Heart right ventricle (tissue), 16 donors: ENCODE results near the gene TEX2. TPM values are rescaled to one million over a fixed set of nuclear protein-coding genes. Genes with fewer than 3 reads are reported as not detected.

ENCODE experiments used
- ATAC-seq, 8 donors: fragments of 200-7000 bp; cut with Tn5 transposase; one replicate each; pipeline ENCODE4 v1.9.1; 2020; ENCODE audit warnings: mild to moderate bottlenecking in 8 of 8, moderate library complexity in 8 of 8, moderate number of reproducible peaks in 1 of 8
- DNase-seq, 2 donors: peaks; one replicate each; pipeline ENCODE4 v3.0.0-alpha.2; 2020
- H3K27ac ChIP-seq, 10 donors: fragments of 200-600 bp; sonication (generic) in 2 of 10; one replicate each; pipeline versions ENCODE4 v1.5.0 to v1.8.0; 2020 to 2022; ENCODE audit warnings: mild to moderate bottlenecking in 3 of 10
- H3K27me3 ChIP-seq, 7 donors: fragments of 200-600 bp; one replicate each; pipeline ENCODE4 v1.8.0; 2021 to 2022; ENCODE audit warnings: mild to moderate bottlenecking in 2 of 7
- H3K36me3 ChIP-seq, 9 donors: fragments of 200-600 bp; sonication (generic) in 1 of 9; one replicate each; pipeline versions ENCODE4 v1.5.0 to v1.8.0; 2020 to 2022; ENCODE audit warnings: mild to moderate bottlenecking in 2 of 9
- H3K4me1 ChIP-seq, 9 donors: fragments of 200-600 bp; sonication (generic) in 1 of 9; one replicate each; pipeline versions ENCODE4 v1.5.0 to v1.8.0; 2020 to 2022; ENCODE audit warnings: mild to moderate bottlenecking in 4 of 9
- H3K4me3 ChIP-seq, 10 donors: fragments of 200-600 bp; sonication (generic) in 2 of 10; one replicate each; pipeline versions ENCODE4 v1.5.0 to v1.8.0; 2020 to 2022; ENCODE audit warnings: mild to moderate bottlenecking in 7 of 10, moderate library complexity in 2 of 10
- H3K9me3 ChIP-seq, 11 donors: fragments of 200-600 bp in 10 of 11; sonication (generic) in 2 of 11; one replicate each; pipeline versions ENCODE4 v1.5.0 to v1.8.0; 2013 to 2022; ENCODE audit warnings: mild to moderate bottlenecking in 2 of 11, control low read depth in 1 of 11, moderate library complexity in 1 of 11
- WGBS, 2 donors: extraction: QIAGEN DNeasy Blood & Tissue Kit; methylation state at CpG; one replicate each; pipeline ENCODE4 v1.1.7; 2013; ENCODE audit warnings: inconsistent platforms in 1 of 2; 5-methylcytosine and 5-hydroxymethylcytosine counted together
- intact Hi-C, 10 donors: fragments of 100-400 bp; cut with DNase I; formaldehyde crosslinking; loops; one replicate each; pipeline versions ENCODE4 v1.11.1 to v1.14.2; 2022
- polyA plus RNA-seq, 2 donors: library from polyadenylated mRNA; stranded (reverse); fragments of 200-250 nt; gene quantifications; one replicate each; pipeline ENCODE4 v1.2.3, GENCODE V29; 2013
- total RNA-seq, 10 donors: library from RNA; stranded (reverse); fragmentation: NEBNext Ultra II Directional in 3 of 10; extraction: Animal tissue kit (Norgen Biotek cat#: 25700) in 3 of 10; gene quantifications; one replicate each; pipeline versions ENCODE4 v1.2.1 to v1.2.4, GENCODE V29; 2021 to 2023
- TF ChIP-seq, protein P1 (sequence below), 9 donors: fragments of 200-600 bp; sonication (generic) in 2 of 9; IDR thresholded peaks; one replicate each; pipeline versions ENCODE4 v1.5.0 to v1.8.0; 2021 to 2022; ENCODE audit warnings: antibody characterized with exemption in 9 of 9, mild to moderate bottlenecking in 5 of 9, moderate library complexity in 1 of 9
- donor health status: Arrhythmogenic right ventricular cardiomyopathy.
- donor health status: ischemic (EF 13 %, LVEDD 7.1; RV severe dilation, severe dysfunction).
- donor health status: healthy with polysubstance abuse.
- donor health status: DM: no; HTN: yes; CAD: no.
- donor health status: DM: no; HTN: no; CAD: no.
- donor health status: ischemic (EF 25% LVEDD 6.9; RV normal size, moderate dysfunction).
- donor health status: ischemic (EF 25% LVEDD 5.7; RV mildly dilated, moderate dysfunction).
- donor health status: healthy.
- donor health status: DM: yes; HTN: yes; CAD: no.
- donor health status: Ischemic cardiomyopathy.
- donor health status: ischemic (EF 35%, LVEDD 5.7; RV mildly dilated, moderate dysfunction).
- donor health status: nonischemic (EF 11% LVEDD 7.7; RV severe dilation, severe dysfunction).
- donor health status: DM: yes; HTN: yes; CAD: no.
- donor health status: PGD.
- donor health status: ischemic (EF 29% LVEDD 5.4; RV normal size, mild dysfunction).
- donor health status: nonischemic (EF 23%, LVEDD 6.1; RV moderate dilation, normal function).

Gene TEX2
- total and polyA plus RNA-seq, 12 donors, result 15.9 to 60.5 (median 54.5) TPM

DNA sequence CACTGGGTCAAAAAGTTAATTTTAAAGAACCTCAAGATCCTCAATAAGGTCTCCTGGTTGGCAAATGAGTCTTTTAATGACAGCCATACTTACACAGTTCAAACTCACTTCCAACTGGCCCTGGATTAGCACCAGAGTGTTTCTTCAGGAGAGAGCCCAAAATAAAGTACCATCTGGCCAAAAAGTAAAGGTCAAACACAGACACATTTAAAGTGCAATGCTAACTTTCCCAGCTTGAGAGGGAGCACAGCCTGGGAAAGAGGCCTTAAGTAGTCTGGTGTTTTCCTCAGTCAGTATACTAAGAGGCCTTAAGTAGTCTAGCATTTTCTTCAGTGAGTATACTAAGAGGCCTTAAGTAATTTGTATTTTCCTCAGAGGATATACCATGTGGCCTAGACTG lies 86.5 kb downstream of the TEX2 start:
- peak; percentile 27 to 66 (median 42) for ATAC-seq
- peaks cover 0 to 75% (median 49%) of the 10 kb centered on the region in 9 donors for H3K4me1 ChIP-seq

DNA sequence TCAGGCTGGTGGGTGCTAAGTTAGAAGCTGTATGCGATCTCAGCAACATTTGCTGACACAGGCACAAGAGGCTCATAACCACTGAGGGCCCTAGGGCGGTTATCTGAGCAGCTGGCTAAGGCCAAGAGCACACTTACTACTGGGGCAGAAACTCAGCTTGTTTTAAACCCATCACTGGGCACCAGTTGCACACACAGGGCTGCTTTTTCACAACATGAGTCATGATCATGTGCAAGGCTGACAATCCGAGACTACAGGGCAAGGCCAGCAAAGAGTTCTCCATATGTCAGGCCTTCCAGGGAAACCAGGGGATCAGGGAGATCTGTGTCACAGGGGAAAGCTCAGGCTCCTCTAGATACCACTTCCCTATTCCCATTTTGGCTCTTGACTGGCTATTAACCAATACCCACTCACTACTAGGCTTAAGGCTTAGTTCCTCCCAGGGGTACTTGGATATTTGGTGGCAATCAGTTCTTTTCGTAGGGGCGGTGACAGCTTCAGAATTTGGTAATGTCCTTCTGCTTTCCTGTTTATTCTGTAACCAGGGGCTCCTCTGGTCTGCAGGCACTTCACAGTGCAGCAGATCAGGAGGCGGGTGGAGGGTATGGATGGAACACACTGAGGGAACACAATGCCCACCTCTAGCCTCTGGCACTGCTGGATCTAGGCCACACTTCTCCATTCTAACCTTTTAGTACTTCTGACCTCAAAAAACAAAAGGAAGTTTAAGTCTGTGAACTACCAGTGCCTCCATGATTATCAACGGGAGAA lies 88.2 kb downstream of the TEX2 start:
- Histone ChIP-seq H3K4me3 (no peak overlapping the region), H3K36me3 (peaks cover 0 to 45% (median 0%) of the 10 kb centered on the region in 9 donors), H3K4me1 (peaks cover 0 to 79% (median 54%) of the 10 kb centered on the region in 9 donors), H3K27ac (peak overlapping the region in 8 of 10 donors; percentile 54 to 82 (median 68)), H3K9me3 (no peaks in the 10 kb centered on the region), H3K27me3 (no peaks in the 10 kb centered on the region)
- 80 to 84% methylated on average over 7 of the region's 7 CpGs for WGBS, 2 donors
- TF ChIP-seq, protein P1, sequence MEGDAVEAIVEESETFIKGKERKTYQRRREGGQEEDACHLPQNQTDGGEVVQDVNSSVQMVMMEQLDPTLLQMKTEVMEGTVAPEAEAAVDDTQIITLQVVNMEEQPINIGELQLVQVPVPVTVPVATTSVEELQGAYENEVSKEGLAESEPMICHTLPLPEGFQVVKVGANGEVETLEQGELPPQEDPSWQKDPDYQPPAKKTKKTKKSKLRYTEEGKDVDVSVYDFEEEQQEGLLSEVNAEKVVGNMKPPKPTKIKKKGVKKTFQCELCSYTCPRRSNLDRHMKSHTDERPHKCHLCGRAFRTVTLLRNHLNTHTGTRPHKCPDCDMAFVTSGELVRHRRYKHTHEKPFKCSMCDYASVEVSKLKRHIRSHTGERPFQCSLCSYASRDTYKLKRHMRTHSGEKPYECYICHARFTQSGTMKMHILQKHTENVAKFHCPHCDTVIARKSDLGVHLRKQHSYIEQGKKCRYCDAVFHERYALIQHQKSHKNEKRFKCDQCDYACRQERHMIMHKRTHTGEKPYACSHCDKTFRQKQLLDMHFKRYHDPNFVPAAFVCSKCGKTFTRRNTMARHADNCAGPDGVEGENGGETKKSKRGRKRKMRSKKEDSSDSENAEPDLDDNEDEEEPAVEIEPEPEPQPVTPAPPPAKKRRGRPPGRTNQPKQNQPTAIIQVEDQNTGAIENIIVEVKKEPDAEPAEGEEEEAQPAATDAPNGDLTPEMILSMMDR (IDR thresholded peaks at IDR 0.05), result no peak
- DNase-seq, result no peak
- intact Hi-C loops, result no loop called here
- peak; percentile 40 to 73 (median 45) for ATAC-seq

More for the DNA sequence above, 86.5 kb downstream of the TEX2 start:
- Histone ChIP-seq H3K27ac (peak overlapping the region in 9 of 10 donors; percentile 10 to 82 (median 68)), H3K9me3 (no peaks in the 10 kb centered on the region), H3K4me3 (no peak overlapping the region), H3K27me3 (no peaks in the 10 kb centered on the region), H3K36me3 (peaks cover 0 to 32% (median 0%) of the 10 kb centered on the region in 9 donors)
- DNase-seq, result no peak
- intact Hi-C loops, result no loop called here
- TF ChIP-seq, protein P1 (IDR thresholded peaks at IDR 0.05), result no peak

DNA sequence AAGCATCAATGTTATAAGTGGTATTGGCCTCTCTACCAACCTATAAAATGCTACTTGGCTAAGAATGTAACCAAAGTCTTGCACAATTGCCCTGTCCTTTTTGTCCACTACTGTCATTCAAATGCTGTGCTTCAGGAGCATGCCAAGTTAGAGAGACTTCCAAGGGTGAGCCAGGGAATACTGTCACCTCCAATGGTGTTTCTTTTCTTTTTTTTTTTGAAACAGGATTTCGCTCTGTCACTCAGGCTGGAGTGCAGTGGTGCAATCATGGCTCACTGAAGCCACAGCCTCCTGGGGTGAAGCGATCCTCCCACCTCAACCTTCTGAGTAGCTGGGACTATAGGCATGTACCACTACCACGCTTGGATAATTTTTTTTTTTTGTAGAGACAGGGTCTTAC lies 89.4 kb downstream of the TEX2 start:
- H3K4me3 ChIP-seq, result no peak overlapping the region
- H3K4me1 ChIP-seq, result peaks cover 0 to 77% (median 53%) of the 10 kb centered on the region in 9 donors
- TF ChIP-seq, protein P1 (IDR thresholded peaks at IDR 0.05), result no peak
- H3K9me3 ChIP-seq, result no peaks in the 10 kb centered on the region
- no peaks in the 10 kb centered on the region for H3K27me3 ChIP-seq
- peak in 2 of 8 donors; percentile 32 to 50 for ATAC-seq
- DNase-seq, result no peak
- H3K36me3 ChIP-seq, result peaks cover 0 to 57% (median 0%) of the 10 kb centered on the region in 9 donors
- intact Hi-C loops, result no loop called here
- WGBS, 2 donors, result 90 to 97% methylated on average over 3 of the region's 3 CpGs
- peak overlapping the region in 8 of 10 donors; percentile 54 to 82 (median 68) for H3K27ac ChIP-seq

DNA sequence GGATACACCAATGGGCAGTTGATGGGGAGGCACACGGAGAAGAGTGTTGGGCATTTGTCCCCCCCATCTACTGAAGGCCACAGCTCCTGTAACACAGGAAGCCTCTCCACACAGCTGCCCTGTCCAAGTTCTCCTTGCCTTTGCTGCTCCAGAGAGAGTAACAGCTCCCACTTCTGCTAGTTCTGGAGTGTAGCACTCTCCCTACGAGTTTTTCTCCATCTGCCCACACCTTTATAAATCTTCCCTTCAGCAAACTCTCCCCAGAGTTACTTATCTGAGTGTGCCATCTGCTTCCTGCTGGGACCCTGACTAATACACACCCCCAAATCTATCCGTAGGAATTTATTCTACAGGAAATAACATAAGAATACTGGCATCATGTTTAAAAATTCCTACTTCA lies 90.5 kb downstream of the TEX2 start:
- Histone ChIP-seq H3K27ac (peak overlapping the region in 4 of 10 donors; percentile 19 to 71 (median 52)), H3K9me3 (no peaks in the 10 kb centered on the region), H3K36me3 (peaks cover 0 to 63% (median 0%) of the 10 kb centered on the region in 9 donors), H3K27me3 (no peaks in the 10 kb centered on the region), H3K4me1 (peaks cover 0 to 65% (median 42%) of the 10 kb centered on the region in 9 donors), H3K4me3 (no peak overlapping the region)
- 56 to 59% methylated on average over 3 of the region's 3 CpGs for WGBS, 2 donors
- intact Hi-C loops, result no loop called here
- ATAC-seq (peak in 4 of 8 donors; percentile 24 to 47 (median 32)), DNase-seq (no peak)
- TF ChIP-seq, protein P1 (IDR thresholded peaks at IDR 0.05), result peak in 7 of 9 donors; percentile 20 to 46 (median 35)
